BJ (cell line): Measurements from ENCODE around the gene TRPC4AP. TPM values are rescaled to one million over a fixed set of nuclear protein-coding genes. Genes with fewer than 3 reads are reported as not detected.

Source experiments
- CTCF ChIA-PET: fragments of 350-600 bp; formaldehyde crosslinking; extraction: SDS; loops from one replicate; lab custom pipeline; 2021; ENCODE audit warnings: antibody characterized with exemption, inconsistent platforms; lab: Yijun Ruan, JAX
- POLR2A ChIA-PET: fragments of 300-600 bp; sonication (Branson Sonifier 250); formaldehyde crosslinking; extraction: SDS; loops from one replicate; lab custom pipeline; 2021; ENCODE audit warnings: antibody characterized with exemption; lab: Charles Lee
- DNase-seq: peaks from one replicate; pipeline ENCODE4 v3.0.0-alpha.2; 2011; ENCODE audit warnings: low read depth
- H3K27me3 ChIP-seq: 2 replicates; pipeline ENCODE4 v1.6.0; 2011; ENCODE audit warnings: low read length; ENCODE audit not compliant: control insufficient read depth, insufficient read depth
- H3K36me3 ChIP-seq: 2 replicates; pipeline ENCODE4 v1.5.1; 2011; ENCODE audit warnings: low read length; ENCODE audit not compliant: control insufficient read depth, insufficient read depth
- H3K4me3 ChIP-seq: 2 replicates; pipeline ENCODE4 v1.5.1; 2011; ENCODE audit warnings: low read depth, mild to moderate bottlenecking, control low read depth, low read length
- CTCF ChIP-seq: IDR thresholded peaks from 2 replicates; pipeline ENCODE4 v1.5.1; 2011; ENCODE audit warnings: low read depth, mild to moderate bottlenecking, control low read depth, inconsistent platforms, low read length, moderate library complexity; ENCODE audit not compliant: insufficient read depth
- polyA plus RNA-seq: library from polyadenylated mRNA; depleted of rRNA; stranded (reverse); fragments of >200 nt; gene quantifications from 2 replicates; pipeline ENCODE4 v1.2.3, GENCODE V29; 2011

TRPC4AP gene
- polyA plus RNA-seq, 1 experiment = 111 TPM

- TF ChIP-seq CTCF = no peak
- H3K27me3 ChIP-seq = no peaks in the 10 kb centered on the region
- POLR2A ChIA-PET = no interaction called here
- no peak overlapping the region for H3K4me3 ChIP-seq
- peaks cover 33% of the 10 kb centered on the region for H3K36me3 ChIP-seq
- CTCF ChIA-PET = interaction anchor here (0.9 to 1.0 kb wide), 2 partner anchors 12 to 78 kb away, joined by 3 read pairs; partner anchors contain the start of gene TRPC4AP
- DNase-seq = no peak
Observed at GRCh38 chr20:35014537-35014936, 78.1 kb downstream of the TRPC4AP start.

DNA sequence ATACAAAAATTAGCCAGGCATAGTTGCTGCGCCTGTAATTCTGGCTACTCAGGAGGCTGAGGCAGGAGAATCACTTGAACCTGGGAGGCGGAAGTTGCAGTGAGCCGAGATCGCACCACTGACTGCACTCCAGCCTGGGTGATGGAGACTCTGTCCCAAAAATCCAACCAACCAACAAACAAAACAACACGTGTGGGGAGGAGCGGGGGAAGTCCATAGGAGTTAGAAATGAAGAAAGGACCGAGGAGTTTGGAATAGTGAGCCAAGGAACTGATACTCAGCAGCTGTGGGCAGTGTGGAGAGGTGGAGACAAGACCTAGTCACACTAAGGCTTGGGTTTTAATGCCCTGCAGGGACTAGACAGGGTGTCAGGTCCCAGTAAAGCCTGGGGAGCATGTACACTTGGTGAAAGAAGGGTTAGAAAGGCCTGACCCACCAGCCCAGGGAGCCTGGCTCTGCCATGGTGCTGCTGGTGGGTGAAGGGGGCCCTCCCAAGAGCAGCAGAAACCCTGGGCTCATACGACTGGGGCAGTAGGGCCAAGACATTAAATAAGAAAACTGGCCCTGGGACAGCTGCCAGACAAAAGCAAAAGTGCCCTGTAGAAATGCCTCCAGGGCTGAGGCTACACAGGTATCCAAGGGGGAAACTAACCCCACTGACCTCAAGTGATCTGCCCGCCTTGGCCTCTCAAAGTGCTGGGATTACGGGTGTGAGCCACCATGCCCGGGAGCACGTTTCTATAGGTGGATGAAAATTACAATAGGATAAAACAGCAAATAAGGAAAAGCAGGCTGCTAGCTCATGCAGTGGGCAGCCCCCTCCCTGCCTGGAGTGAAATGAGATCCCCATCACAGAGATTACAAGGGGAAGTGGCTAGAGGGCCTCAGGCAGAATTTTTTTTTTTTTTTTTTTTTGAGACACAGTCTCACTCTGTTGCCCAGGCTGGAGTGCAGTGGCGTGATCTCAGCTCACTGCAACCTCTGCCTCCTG, 78.9 kb downstream of the TRPC4AP start:
- H3K4me3 ChIP-seq = no peak overlapping the region
- TF ChIP-seq CTCF = no peak
- ChIA-PET CTCF (interaction anchor here (1.0 kb wide), 1 partner anchor 11 kb away, joined by 3 read pairs; no protein-coding TSS in a partner anchor), POLR2A (interaction anchor here (0.6 kb wide), 1 partner anchor 134 kb away, joined by 3 read pairs; the partner anchor contains the start of gene EDEM2)
- no peak for DNase-seq
- H3K36me3 ChIP-seq = peaks cover 39% of the 10 kb centered on the region
- H3K27me3 ChIP-seq = no peaks in the 10 kb centered on the region

- no peak overlapping the region for H3K4me3 ChIP-seq
- H3K36me3 ChIP-seq = peaks cover 48% of the 10 kb centered on the region
- no peaks in the 10 kb centered on the region for H3K27me3 ChIP-seq
- POLR2A ChIA-PET = no interaction called here
- TF ChIP-seq CTCF = no peak
- CTCF ChIA-PET = interaction anchor here (1.0 to 1.8 kb wide), 2 partner anchors 11 to 252 kb away, joined by 3 to 6 read pairs; no protein-coding TSS in a partner anchor
- DNase-seq = no peak
Observed at GRCh38 chr20:35012227-35013069, 80.2 kb downstream of the TRPC4AP start.

- Histone ChIP-seq H3K27me3 (no peaks in the 10 kb centered on the region), H3K36me3 (peaks cover 51% of the 10 kb centered on the region), H3K4me3 (no peak overlapping the region)
- ChIA-PET CTCF (interaction anchor here (1.8 kb wide), 1 partner anchor 11 kb away, joined by 6 read pairs; no protein-coding TSS in a partner anchor), POLR2A (no interaction called here)
- no peak for TF ChIP-seq CTCF
- no peak for DNase-seq
Observed at GRCh38 chr20:35011589-35012226, 80.9 kb downstream of the TRPC4AP start.
